ENCODE measurements around the gene FOXK1. TPM values are rescaled to one million over a fixed set of nuclear protein-coding genes. Genes with fewer than 3 reads are reported as not detected.

Gene FOXK1
- total and polyA plus RNA-seq, 2 of the 13 experiments (the other 11 are each of a cell fraction or from before 2014, with no cell fraction given): 4.6 to 8.8 TPM

- TF ChIP-seq ZNF367 (CRISPR knock-in tag; IDR thresholded peaks at IDR 0.05; ENCODE audit: borderline replicate concordance) (no peak), SMARCE1 (IDR thresholded peaks at IDR 0.05; ENCODE audit: borderline replicate concordance) (no peak), THRA (CRISPR knock-in tag; IDR thresholded peaks at IDR 0.05; ENCODE audit: borderline replicate concordance) (0 out of 2 replicates have a peak, but pooled peaks have one; percentile 9), ZNF230 (CRISPR knock-in tag; IDR thresholded peaks at IDR 0.05) (no peak), ZNF343 (CRISPR knock-in tag; IDR thresholded peaks at IDR 0.05) (0 out of 2 replicates have a peak, but pooled peaks have one; percentile 35), GTF2F1 (IDR thresholded peaks at IDR 0.05; ENCODE audit: low read length) (no peak), ZNF20 (CRISPR knock-in tag; IDR thresholded peaks at IDR 0.05) (no peak), JDP2 (CRISPR knock-in tag; IDR thresholded peaks at IDR 0.05; ENCODE audit: borderline replicate concordance) (no peak), KAT2B (IDR thresholded peaks at IDR 0.05; ENCODE audit: borderline replicate concordance, low read depth, low read length) (no peak), POLR2G (IDR thresholded peaks at IDR 0.05; ENCODE audit: low read depth, low read length) (no peak), ZNF510 (CRISPR knock-in tag; IDR thresholded peaks at IDR 0.05; ENCODE audit: low read depth) (no peak), FOSL2 (CRISPR knock-in tag; IDR thresholded peaks at IDR 0.05) (no peak; the same call in 1 of the 2 replicates), CHD4 (IDR thresholded peaks at IDR 0.05; ENCODE audit: borderline replicate concordance, low read length) (no peak), ARID5B (CRISPR knock-in tag; IDR thresholded peaks at IDR 0.05) (0 out of 2 replicates have a peak, but pooled peaks have one; percentile 47), RORA (CRISPR knock-in tag; IDR thresholded peaks at IDR 0.05) (no peak), SALL1 (CRISPR knock-in tag; IDR thresholded peaks at IDR 0.05) (peak; percentile 44; the same call in 1 of the 2 replicates), GLMP (CRISPR knock-in tag; IDR thresholded peaks at IDR 0.05; ENCODE audit: borderline replicate concordance) (no peak), REPIN1 (CRISPR knock-in tag; IDR thresholded peaks at IDR 0.05; ENCODE audit: borderline replicate concordance, low read depth) (no peak), ZBTB44 (CRISPR knock-in tag; IDR thresholded peaks at IDR 0.05) (no peak), ELK4 (CRISPR knock-in tag; IDR thresholded peaks at IDR 0.05; ENCODE audit: borderline replicate concordance) (no peak), YEATS4 (CRISPR knock-in tag; IDR thresholded peaks at IDR 0.05; ENCODE audit: borderline replicate concordance) (no peak), RBM22 (optimal IDR thresholded peaks at IDR 0.05; ENCODE audit: low read length) (peak; percentile 65)
Measured at GRCh38 chr7:4739528-4739992, 57.5 kb downstream of the FOXK1 start (continued).

All from HepG2 (cell line).